Eye (tissue), 1 donor: Measurements from ENCODE around the gene PKN1.
"Not testable (repeated sequence)": the region's sequence is repeated elsewhere in the genome, so short reads cannot be mapped to it uniquely, and the experiment has no call there.

Experiments
- DNase-seq: peaks from one replicate; pipeline ENCODE4 v3.0.0-alpha.2; 2015

Gene PKN1

DNA sequence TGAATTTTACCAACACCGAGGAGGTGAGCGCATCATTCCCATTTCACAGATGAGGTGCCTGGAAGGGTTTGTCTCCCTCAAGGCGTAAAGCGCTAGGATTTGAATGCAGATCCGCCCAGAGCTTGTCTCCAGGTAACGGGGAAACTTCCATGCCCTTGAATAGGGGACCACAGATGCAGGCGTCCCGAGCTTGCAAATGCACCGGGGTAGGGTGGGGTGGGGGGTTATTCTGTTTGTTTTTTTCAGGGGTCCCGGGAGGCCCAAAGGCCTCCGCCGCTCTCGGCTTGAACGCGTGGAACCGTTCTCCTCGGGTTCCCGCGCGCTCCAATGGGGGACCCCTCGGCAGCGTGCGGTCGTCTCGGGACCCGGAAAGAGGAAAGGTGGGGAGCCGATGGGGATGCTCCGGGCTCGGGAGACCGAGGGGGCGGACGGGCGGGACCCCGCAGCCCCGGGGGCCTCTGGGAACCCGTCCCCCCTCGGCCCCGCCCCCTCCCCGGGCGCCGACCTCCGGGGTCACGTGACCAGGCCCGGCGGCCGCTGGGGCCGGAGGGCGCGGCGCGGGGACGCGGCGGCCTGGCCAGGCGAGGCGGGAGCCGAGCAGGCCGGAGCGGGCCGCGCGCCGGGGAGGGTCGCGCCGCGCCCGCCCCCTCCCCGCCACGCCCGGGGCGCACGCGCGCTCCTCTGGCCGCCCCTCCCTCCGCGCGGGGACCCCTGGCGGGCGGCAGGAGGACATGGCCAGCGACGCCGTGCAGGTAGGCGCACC lies at the start of gene PKN1:
Gene PKN1 (plus strand): TSS at position 516 of the 763 bp plus-strand sequence. CDS start 216 bp downstream, at position 732.
- DNase-seq = peak; percentile 84

DNA sequence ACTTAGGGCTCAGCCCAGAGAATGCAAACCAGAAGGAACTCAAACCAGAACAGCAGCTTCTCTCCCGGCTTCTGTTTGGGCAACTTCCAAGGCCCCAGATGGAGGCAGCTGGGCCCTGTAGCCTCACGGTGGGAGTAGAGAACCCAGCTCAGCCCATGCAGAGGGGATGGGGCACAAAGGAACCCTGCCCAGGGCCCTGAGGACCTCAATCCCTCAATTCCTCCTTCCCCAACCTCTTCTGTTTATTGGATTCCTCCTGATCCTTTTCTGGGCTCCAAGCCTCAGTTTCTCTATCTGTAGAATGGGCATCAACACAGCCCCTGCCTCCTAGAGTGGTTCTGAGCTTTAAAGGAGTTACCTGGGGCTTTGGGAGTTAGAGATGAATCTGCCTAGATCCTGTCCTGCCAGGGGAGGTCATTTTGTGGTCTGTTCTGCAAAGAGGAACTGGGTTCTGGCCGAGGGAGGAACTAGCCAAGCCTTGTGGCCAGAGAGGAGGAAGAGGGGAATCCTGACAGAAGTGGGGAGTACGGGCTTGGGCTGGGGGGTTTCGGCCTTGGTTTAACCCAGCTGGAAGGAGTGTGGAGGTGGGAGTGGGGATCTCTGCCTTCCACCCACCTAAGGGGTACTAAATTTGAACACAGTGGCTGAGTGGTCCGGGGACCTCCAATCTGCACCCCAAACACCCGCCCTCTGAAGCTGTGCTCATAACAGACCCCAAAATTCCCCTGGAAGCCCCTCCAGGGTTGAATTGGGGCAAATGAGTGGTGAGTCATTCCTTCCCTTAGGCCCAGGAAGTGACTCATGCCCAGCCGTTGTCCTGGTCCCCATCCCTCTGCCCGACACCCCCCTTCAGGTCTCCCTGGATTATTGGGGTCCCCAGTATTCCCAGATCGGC lies 49.2 kb upstream of the PKN1 start:
- no peak for DNase-seq

DNA sequence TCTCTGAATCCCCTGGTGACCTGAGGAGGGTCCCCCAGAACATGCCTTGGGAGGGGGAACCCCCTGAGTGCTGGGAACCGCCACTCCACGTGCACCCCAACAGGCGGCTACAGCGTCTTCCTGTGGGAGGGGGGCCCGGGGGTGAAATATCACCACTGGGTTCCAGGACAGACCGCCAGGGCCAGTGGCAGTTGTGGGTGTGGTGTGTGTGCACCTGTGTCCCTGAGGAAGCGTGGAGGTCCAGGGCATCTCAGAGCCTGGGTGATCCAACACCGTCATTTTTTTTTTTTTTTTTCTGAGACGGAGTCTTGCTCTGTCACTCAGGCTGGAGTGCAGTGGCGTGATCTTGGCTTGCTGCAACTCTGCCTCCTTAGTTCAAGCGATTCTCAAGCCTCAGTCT lies 47.6 kb upstream of the PKN1 start:
- no peak for DNase-seq

DNA sequence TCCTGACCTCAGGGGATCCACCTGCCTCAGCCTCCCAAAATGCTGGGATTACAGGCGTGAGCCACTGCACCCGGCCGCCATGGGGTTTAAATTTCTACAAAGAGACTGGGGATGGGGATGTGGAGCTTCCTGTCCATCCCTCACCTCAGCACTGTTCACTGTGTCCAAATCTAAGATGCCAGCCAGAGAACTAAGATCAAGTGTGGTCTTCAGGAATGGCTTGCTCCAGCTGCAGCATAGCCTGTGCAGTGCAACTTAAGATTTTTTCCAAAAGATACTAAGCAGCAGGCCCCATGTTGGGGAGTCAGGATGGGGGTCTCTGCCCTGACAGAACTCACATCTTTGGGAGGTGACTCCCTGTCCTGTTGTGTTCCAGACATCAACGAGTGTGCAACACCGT lies 42.6 kb upstream of the PKN1 start:
- no peak for DNase-seq

DNA sequence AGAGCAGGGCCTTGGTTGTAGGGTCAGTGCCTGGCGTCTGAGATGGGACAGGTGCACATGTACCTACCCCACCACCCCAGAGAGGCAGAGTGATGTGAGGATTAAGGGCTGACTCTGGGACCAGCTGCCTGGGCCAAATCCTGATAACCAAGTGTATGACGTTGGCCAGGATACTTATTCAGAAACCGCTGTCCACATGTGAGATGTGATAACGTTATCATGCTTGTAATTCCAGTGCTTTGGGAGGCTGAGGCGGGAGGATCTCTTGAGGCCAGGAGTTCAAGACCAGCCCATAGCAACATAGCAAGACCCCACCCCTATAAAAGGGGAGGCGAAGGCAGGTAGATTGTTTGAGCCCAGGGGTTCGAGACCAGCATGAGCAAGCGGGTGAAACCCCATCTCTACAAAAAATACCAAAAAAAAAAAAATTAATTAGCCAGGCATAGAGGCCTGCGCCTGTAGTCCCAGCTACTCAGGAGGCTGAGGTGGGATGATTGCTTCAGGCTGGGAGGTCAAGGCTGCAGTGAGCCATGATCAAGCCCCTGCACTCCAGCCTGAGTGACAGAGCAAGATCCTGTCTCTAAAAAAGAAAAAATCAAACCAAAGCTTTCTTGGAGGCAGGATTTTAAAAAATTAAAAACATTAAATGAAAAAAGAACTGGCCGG lies 41.8 kb upstream of the PKN1 start:
- DNase-seq = no peak

DNA sequence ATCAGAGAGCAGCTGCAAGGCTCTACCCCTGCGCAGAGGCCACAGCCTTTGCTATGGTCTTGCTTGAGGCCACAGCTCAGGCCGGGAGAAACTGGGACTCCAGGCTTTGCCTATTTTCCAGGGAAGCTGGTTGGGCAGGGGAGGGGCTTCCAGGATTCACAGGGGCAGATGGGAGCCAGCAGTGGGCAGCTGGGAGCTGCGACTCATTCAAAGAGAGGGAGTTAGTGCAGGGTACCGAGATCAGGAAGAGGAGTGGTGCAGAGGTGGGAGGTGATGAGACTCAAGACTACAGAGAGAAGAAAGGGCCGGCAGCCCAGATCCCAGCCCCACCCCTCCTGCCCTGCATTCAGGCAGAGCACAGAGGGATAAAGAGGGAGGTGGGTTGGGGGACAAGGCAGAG lies 39.8 kb upstream of the PKN1 start:
- no peak for DNase-seq

DNA sequence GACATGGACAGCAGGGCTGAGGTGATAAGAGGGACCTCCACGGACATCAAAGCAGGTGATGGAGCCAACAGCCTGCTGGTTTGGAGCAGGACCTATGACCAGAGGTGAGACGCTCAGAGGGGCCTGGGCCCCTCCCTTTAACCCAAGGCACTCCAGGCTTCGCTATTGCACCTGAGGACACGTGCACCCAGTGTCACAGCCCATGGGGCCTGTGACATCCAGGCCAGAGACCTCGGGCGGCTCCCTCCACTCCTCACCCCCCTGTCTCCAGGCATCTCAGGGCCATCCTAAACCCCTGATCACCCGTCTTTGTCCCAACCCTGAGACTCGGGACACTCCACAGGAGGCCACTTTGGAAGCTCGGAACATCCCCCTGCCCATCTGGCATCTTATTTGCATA lies 38.9 kb upstream of the PKN1 start:
- no peak for DNase-seq

DNA sequence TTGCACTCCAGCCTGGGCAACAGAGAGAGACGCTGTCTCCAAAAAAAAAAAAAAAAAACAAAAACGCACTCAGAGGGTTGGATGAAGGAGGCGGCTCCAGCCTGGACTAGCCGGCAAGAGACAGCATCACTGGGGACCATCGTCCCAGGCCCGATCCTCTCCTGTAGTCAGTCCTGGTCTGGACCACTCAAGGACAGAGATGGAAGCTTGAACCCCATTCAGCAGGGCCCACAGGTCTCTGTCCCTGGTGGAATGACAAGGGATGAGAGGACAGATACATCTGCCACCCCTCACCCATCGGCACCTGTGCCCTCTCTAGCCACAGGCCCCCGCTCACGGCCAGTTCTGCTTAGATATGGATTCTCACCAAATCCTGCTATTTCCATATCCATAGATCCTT lies 37.8 kb upstream of the PKN1 start:
- DNase-seq = no peak

DNA sequence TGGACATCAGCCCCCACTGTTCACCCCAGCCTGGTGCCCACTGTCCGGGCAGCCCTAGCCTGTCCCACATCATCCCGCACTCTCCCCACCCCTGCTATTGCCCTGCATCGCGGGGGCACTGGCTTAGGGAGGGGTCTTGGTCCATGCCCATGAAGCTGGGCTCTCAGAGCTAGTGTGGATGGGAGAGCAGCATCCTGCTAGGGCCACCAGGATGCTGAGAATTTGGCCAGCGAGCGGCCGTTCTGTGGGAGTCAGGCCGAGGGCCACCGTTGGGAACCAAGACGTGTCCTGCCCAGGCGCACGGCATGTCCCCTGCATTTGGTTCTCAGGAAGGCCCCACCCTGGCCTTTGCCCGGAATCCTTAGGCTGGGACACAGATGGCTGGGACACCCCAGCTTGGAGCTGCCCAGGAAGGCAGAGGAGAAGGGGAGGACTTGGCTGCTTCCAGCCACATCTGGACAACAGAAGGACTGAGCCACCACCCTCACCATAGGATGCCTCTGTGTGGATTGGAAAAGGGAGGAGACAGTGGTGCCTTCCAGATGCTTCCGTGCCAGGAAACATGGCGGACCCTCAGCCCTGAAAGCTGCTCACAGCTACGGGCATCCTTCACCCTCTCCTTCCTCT lies 37.3 kb upstream of the PKN1 start:
- DNase-seq = no peak

DNA sequence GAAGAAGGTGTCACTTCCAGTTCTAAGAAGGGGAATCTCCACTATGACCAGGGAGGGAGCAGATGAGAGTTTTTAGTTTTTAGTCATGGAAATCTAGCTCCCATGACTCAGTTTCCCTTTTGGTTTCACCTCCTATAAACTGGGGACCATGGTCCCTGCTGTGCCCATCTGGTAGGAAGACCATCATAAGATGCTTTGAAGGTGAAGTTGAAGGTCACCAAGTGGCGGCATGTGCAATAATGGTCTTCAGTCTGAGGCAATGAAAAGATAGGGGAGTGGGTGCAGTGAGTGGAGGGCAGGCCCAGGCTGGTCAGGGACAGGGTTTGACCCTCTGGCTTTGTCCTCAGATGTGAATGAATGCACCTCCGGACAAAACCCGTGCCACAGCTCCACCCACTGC lies 36.4 kb upstream of the PKN1 start:
- DNase-seq = not testable (repeated sequence)

DNA sequence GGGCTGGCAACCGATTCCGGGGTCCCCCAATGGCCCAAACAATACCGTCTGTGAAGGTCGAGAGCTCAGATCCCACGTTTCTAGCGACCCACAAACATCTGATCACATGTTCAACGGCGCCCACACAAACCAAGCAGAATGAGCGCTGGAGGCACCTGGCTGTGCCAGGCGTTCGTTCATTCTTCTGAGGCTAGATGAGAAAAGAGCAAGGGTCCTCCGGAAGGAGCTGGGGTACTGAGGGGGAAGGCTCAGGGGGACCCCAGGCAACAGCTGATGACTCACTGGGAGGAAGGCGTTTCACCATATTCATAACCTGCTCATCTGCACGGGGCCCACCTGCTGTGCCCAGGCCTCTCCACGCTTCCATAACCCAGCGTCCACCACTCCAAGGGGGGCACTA lies 35.9 kb upstream of the PKN1 start:
- DNase-seq = not testable (repeated sequence)

DNA sequence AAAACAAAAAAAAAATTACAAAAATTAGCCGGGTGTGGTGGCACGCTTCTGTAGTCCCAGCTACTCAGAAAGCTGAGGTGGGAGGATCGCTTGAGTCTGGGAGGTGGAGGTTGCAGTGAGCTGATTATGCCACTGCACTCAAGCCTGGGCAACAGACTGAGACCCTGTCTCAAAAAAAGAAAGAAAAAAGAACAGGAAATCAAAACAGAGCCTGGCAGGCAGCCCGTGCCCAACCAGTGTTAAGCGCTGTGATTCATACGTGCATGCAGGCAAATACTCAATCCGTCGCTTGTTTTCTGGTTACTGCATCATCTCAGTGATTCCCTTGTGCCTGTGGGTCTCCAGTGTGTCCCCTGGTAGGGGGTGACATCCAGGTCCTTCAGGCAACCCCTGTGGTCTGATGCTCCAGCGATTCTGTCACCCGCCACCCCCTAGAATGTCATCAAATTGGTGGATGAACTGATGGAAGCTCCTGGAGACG lies 32.1 kb upstream of the PKN1 start:
- DNase-seq = no peak

DNA sequence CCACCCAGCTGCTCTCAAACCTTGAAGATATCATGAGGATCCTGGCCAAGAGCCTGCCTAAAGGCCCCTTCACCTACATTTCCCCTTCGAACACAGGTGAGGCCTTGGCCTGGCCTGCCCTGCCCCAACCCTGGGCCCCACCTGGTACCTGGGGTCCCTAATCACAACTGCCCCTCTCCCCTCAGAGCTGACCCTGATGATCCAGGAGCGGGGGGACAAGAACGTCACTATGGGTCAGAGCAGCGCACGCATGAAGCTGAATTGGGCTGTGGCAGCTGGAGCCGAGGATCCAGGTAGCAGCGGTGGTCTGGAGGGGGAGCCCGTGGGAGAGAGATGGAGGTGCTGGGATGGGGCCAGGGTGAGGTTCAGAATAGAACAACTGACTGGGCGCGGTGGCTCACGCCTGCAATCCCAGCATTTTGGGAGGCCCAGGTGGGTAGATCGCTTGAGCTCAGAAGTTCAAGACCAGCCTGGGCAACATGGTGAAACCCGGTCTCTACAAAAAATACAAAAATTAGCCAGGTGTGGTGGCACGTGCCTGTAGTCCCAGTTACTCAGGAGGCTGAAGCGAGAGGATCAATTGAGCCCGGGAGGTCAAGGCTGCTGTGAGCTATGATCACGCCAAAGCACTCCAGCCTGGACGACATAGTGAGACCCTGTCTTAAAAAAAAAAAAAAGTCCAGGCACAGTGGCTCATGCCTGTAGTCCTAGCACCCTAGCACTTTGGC lies 31.5 kb upstream of the PKN1 start:
- no peak for DNase-seq

DNA sequence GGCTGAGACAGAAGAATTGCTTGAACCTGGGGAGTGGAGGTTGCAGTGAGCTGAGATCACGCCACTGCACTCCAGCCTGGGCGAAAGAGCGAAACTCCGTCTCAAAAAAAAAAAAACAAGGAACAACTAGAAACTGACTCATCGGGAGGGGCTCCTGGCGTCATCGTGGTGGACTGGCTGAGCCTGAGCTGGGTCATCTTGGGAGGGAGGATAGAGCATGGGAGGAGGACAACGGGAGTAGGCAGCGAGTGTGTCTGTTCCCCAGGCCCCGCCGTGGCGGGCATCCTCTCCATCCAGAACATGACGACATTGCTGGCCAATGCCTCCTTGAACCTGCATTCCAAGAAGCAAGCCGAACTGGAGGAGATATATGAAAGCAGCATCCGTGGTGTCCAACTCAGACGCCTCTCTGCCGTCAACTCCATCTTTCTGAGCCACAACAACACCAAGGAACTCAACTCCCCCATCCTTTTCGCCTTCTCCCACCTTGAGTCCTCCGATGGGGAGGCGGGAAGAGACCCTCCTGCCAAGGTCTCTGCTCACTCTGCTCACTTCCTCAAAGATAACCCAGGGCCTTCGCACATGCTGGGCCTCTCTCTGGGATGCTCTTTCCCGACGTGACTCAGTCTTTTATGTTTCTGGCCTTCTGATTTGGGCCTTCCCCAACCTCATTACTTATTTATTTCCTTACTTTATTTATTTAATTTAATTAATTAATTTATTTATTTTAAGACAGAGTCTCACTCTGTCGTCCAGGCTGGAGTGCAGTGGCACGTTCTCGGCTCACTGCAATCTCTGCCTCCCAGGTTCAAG lies 30.6 kb upstream of the PKN1 start:
- DNase-seq = no peak

DNA sequence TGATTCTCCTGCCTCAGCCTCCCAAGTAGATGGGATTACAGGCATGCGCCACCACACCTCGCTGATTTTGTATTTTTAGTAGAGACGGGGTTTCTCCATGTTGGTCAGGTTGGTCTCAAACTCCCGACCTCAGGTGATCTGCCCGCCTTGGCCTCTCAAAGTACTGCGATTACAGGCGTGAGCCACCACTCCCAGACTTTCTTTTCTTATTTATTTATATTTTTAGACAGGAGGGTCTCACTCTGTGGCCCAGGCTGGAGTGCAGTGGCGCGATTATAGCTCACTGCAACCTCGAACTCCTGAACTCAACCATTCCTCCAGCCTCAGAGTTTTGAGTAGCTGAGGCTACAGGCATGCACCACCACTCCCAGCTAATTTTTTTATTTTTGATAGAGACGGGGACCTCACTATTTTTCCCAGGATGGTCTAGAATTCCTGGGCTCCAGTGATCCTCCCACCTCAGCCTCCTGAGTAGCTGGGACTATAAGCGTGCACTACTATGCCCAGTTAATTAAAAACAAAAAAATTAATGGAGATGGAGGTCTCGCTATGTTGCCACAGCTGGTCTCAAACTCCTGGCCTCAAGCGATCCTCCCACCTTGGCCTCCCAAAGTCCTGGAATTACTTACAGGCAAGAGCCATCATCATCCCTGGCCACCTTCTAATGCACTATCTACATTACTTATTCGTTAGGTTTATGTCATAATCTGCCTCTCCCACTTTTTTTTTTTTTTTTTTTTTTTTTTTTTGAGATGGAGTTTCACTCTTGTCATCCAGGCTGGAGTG lies 29.8 kb upstream of the PKN1 start:
- not testable (repeated sequence) for DNase-seq

DNA sequence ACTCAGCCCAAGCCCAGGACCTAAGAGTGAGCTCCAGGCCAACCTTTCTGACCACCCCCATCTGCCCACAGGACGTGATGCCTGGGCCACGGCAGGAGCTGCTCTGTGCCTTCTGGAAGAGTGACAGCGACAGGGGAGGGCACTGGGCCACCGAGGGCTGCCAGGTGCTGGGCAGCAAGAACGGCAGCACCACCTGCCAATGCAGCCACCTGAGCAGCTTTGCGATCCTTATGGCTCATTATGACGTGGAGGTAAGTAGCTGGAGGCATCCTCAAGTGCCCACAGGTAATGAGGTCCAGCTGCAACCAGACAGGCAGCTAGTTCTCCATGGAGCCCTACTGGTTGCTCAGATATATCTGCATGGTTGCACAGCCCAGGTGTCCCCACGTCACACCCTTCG lies 28.8 kb upstream of the PKN1 start:
- no peak for DNase-seq

DNA sequence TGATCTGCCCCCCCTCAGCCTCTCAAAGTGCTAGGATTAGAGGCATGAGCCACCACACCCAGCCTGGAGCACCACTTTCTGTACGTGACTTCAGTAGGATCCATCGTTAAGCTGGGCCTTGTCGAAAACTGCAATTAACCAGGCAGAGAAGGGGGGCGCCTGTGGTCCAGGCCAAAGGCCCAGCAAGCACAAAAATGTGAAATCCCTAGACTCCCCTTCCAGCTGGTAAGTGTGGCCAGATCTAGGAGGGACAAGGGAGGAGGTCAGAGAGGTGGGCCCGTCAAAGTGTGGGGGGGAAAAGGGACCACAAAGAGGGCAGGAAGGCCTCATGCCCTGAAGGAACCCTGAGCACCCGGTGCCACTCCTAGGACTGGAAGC lies 27.7 kb upstream of the PKN1 start:
- no peak for DNase-seq

DNA sequence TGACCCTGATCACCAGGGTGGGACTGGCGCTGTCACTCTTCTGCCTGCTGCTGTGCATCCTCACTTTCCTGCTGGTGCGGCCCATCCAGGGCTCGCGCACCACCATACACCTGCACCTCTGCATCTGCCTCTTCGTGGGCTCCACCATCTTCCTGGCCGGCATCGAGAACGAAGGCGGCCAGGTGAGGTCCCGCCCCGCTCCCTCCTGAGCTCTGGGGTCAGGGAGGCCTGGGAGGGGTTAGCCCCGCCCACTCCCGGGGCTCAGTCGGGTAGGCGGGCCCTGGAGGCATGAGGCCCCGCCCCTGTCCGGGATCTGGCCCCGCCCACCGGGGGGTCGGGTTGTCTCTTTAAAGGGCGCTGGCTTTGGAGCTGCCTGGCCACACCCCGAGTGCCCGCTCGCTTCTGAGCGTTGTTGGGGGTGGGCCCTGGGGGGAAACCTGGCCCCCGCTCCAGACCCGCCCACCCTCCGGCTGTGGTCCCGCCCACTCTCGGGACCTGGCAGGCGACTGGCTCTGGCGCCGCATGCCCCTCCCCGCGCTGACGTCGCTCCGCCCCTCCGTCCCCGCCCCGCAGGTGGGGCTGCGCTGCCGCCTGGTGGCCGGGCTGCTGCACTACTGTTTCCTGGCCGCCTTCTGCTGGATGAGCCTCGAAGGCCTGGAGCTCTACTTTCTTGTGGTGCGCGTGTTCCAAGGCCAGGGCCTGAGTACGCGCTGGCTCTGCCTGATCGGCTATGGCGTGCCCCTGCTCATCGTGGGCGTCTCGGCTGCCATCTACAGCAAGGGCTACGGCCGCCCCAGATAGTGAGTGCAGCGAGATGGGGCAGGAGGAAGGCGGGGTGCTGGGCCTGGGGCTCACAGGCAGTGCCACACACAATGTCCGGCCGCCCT lies 27.1 kb upstream of the PKN1 start:
- peak; percentile 97 for DNase-seq

DNA sequence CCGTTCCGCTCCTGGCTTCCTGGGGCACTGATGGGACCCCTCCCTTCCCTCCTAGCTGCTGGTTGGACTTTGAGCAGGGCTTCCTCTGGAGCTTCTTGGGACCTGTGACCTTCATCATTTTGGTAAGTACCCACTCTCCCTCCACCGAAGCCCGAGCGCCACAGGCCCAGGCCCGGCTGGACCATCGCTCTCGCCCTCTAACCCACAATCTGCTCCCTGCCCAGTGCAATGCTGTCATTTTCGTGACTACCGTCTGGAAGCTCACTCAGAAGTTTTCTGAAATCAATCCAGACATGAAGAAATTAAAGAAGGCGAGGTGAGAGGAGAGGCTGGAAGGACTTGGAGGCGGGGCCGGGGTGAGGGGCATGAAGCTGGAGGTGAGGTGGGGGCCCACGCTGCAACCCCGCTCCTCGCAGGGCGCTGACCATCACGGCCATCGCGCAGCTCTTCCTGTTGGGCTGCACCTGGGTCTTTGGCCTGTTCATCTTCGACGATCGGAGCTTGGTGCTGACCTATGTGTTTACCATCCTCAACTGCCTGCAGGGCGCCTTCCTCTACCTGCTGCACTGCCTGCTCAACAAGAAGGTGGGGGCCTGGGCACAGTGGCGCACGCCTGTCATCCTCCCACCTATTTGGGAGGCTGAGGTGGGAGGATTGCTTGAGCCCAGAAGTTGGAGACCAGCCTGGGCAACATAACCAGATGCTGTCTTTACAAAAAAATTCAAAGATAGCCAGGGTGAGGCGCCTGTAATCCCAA lies 26.3 kb upstream of the PKN1 start:
- DNase-seq = no peak
